ENCODE data around the gene ARHGEF11.
A peak's percentile ranks its signal among the peaks of the same experiment; 100 is the strongest.

The ARHGEF11 gene

GRCh38 chr1:156999596-157000320, 45.8 kb downstream of the ARHGEF11 start:
- no peak for DNase-seq
- no peak for ATAC-seq

GRCh38 chr1:156998840-156999500, 46.6 kb downstream of the ARHGEF11 start:
- DNase-seq (no peak), ATAC-seq (no peak)

- DNase-seq (no peak), ATAC-seq (no peak)
These were observed 47.2 kb downstream of the ARHGEF11 start for GRCh38 chr1:156998301-156998700.

- DNase-seq (no peak), ATAC-seq (no peak)
These were observed 50.1 kb downstream of the ARHGEF11 start for GRCh38 chr1:156995412-156995811.

DNA sequence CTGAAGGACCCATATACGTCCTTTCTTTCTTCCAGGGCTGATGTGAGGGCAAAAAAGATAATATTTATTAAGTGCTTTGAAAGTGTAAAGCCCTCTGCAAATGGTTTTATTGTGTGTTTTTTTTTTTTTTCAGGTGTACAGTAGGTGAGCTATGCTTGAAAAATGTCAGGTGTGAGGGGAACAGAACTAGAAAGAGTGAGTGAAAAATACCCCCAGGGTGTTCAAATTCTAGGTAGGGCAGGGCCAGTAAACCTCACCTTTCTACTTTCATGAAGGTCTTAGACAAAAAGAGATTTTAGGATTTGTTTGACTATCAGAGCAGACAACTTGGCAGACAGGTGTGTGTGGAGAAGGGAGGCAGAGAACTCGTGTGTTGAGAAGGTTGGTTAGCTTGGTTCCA, 51.3 kb downstream of the ARHGEF11 start:
- DNase-seq (no peak), ATAC-seq (no peak)

- DNase-seq, result no peak
- no peak for ATAC-seq
These were observed 52.0 kb downstream of the ARHGEF11 start for GRCh38 chr1:156993426-156994147.

- ATAC-seq, result no peak
These were observed 53.3 kb downstream of the ARHGEF11 start for GRCh38 chr1:156992215-156992614.

GRCh38 chr1:156987715-156988114, 57.8 kb downstream of the ARHGEF11 start:
- ATAC-seq (no peak), DNase-seq (no peak)

More at GRCh38 chr1:156992215-156992614, 53.3 kb downstream of the ARHGEF11 start:
- no peak for DNase-seq

GRCh38 chr1:156980551-156980950, 65.0 kb downstream of the ARHGEF11 start:
- DNase-seq (no peak), ATAC-seq (no peak)

- DNase-seq (no peak), ATAC-seq (no peak)
These were observed 70.5 kb downstream of the ARHGEF11 start for GRCh38 chr1:156975084-156975483.

DNA sequence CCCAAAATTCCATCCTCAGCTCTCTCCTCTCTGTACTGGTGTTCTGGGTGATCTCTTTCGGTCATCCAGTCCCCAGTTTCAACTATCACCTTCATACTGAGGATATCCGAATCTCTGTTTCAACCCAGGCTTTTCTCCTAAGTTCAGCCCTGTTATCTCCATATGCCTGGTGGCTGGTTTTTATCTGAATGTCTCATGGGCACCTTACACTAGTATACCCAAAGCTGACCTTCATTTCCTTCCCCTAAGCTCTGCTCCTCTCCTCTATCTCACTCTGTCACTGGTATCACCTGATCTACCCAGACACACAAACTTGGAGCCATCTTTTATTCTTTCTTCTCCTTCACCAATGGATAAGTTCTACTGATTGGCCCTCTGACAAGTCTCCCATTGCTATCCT, 72.1 kb downstream of the ARHGEF11 start:
- DNase-seq, result no peak
- ATAC-seq, result no peak

GRCh38 chr1:156970017-156970416, 75.5 kb downstream of the ARHGEF11 start:
- ATAC-seq (no peak), DNase-seq (no peak)

GRCh38 chr1:156969496-156969895, 76.0 kb downstream of the ARHGEF11 start:
- DNase-seq (no peak), ATAC-seq (no peak)

GRCh38 chr1:156964441-156964840, 81.1 kb downstream of the ARHGEF11 start:
- no peak for DNase-seq
- ATAC-seq, result no peak

- ATAC-seq (no peak), DNase-seq (peak; percentile 22)
These were observed 81.9 kb downstream of the ARHGEF11 start for GRCh38 chr1:156963621-156964020.

- DNase-seq (peak; percentile 39), ATAC-seq (peak; percentile 65)
These were observed 83.8 kb downstream of the ARHGEF11 start for GRCh38 chr1:156961709-156962108.

DNA sequence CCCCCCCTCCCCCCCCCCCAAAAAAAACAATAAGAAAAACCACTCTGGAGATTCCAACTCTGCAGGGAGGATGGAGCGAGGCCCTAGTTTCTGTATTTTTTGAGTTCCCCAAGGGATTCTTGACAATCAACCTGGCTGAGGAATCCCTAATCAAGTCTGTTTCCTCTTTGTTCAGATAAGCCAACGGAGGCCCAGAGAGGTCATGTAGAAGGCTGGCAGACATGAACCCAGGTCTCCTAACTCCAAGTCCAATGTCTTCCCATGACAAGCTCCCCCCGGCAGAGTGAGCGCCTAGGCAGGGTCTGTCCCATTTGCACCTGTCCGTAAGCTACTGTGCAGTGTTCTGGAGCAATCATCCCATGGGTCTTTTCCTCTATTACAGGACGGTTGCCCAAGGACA, 85.6 kb downstream of the ARHGEF11 start:
- ATAC-seq (no peak), DNase-seq (no peak)

- ATAC-seq (no peak), DNase-seq (no peak)
These were observed 86.1 kb downstream of the ARHGEF11 start for GRCh38 chr1:156959414-156959813.

DNA sequence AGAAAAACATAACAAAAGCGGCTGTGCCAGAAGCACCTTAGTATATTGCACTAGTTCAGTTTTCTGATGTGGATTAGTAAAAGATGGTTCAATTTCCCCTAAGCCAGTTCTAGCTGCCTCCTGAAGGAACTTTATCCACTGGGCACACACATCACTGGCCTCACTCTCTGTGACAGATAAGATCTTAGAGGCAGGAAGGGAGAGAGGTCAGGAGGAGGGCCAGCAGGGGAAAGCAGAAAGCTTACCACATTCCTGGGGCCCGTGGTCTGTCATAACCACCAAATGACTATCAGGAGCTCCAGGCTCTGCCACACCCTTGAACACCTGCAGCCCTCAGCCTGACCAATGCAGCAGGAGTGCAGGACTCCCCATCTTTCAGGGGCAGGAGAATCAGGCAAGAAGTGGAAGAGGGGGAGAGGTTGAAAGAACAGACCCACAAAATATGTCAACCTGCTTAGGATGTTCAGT, 87.3 kb downstream of the ARHGEF11 start:
- ATAC-seq (no peak), DNase-seq (no peak)

DNA sequence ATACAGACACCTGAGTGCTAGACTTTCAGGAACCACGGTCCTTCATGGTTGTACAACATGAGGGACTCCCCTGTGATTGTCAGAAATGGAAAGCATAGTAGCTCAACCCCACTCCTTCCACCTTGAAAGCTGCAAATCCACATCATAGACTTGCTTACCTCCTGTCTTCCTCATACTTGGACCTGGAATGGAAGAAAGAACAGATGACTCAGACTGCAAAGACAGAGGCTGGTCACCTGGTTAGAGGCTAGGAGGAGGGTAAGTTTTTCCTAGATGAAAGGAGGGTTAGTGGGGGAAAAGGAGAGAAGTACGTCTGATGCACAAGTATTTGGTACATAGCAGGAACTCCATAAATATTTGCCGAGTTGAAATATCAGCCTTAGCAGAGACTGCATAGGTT, 87.9 kb downstream of the ARHGEF11 start:
- ATAC-seq, result no peak
- no peak for DNase-seq

DNA sequence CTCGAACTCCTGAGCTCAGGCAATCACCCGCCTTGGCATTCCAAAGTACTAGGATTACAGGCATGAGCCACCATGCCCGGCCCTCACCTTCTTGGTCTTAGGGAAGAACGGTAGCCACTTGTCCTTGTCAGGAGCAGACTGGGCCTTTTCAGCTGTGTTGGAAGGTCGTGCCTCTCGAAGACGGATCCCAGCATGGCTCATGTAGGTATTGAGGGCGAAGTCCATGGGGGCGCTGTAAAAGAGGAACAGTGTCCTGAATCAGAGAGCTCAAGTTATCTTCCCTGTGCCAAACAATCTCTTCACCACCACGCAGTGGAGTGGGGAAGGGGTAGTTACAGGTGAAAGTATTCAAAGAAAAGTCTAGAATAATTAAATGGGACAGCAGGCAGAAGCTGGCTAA, 89.2 kb downstream of the ARHGEF11 start:
- DNase-seq (no peak), ATAC-seq (no peak)

DNA sequence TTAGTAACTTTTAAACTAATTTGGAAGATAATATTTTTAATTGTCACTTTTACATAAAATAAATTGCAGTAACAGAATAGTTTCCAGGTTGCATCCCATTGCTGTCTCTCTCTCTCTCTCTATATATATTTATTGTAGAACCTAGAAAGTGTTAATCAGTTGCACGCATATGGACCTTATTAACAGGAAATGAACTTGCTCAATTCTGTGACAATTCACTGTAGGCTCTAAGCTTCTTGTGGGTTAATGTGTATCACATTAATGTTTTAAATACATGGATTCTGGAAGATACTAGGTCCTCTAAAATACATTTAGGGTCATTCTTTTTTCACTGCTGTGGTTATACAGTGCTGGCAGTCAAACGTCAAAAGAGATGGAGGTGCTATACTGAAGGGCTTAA, 92.0 kb downstream of the ARHGEF11 start:
- no peak for DNase-seq
- no peak for ATAC-seq

- DNase-seq, result no peak
These were observed 94.2 kb downstream of the ARHGEF11 start for GRCh38 chr1:156951371-156951770.

More at GRCh38 chr1:156951371-156951770, 94.2 kb downstream of the ARHGEF11 start:
- no peak for ATAC-seq
